Progenitor cell of endocrine pancreas (in vitro differentiated cells): ENCODE results near the gene IFNB1. TPM values are rescaled to one million over a fixed set of nuclear protein-coding genes. Genes with fewer than 3 reads are reported as not detected.

Experiments
- DNase-seq: peaks from one replicate; pipeline ENCODE4 v3.0.0; 2021; ENCODE audit warnings: low spot score; ENCODE audit not compliant: unreplicated experiment
- H3K27ac Mint-ChIP-seq: 2 replicates; pipeline ENCODE4 v1.8.0; 2021; ENCODE audit warnings: mild to moderate bottlenecking, moderate library complexity, mixed read lengths
- H3K27me3 Mint-ChIP-seq: 2 replicates; pipeline ENCODE4 v1.8.0; 2021; ENCODE audit warnings: mixed read lengths
- H3K36me3 Mint-ChIP-seq: 2 replicates; pipeline ENCODE4 v1.8.0; 2022; ENCODE audit warnings: mixed read lengths; ENCODE audit not compliant: insufficient read depth
- H3K4me1 Mint-ChIP-seq: 2 replicates; pipeline ENCODE4 v1.8.0; 2021; ENCODE audit warnings: low read depth, mixed read lengths
- H3K4me3 Mint-ChIP-seq: 2 replicates; pipeline ENCODE4 v1.8.0; 2021; ENCODE audit warnings: low read depth, mild to moderate bottlenecking, moderate library complexity, mixed read lengths
- H3K9me3 Mint-ChIP-seq: 2 replicates; pipeline ENCODE4 v1.8.0; 2021; ENCODE audit warnings: low read depth, mixed read lengths
- CTCF ChIP-seq: fragments of 200-600 bp; sonication (generic); IDR thresholded peaks from one replicate; pipeline ENCODE4 v1.5.0; 2021; ENCODE audit warnings: antibody characterized with exemption, mild to moderate bottlenecking; ENCODE audit not compliant: unreplicated experiment
- total RNA-seq: library from RNA; stranded (reverse); gene quantifications from 2 replicates; pipeline ENCODE4 v1.2.1, GENCODE V29; 2021

The IFNB1 gene
- total RNA-seq, 1 donor from 2014 or later, result not detected

- Mint-ChIP-seq H3K27me3 (no peaks in the 10 kb centered on the region), H3K4me1 (peaks cover 7% of the 10 kb centered on the region), H3K36me3 (no peaks in the 10 kb centered on the region), H3K4me3 (no peak overlapping the region), H3K27ac (no peak overlapping the region), H3K9me3 (peaks cover 7% of the 10 kb centered on the region)
- TF ChIP-seq CTCF, result no peak
- no peak for DNase-seq
Observed at GRCh38 chr9:21096172-21096900, 18.6 kb upstream of the IFNB1 start.

GRCh38 chr9:21095561-21095960 is 17.8 kb upstream of the IFNB1 start:
- peaks cover 7% of the 10 kb centered on the region for H3K4me1 Mint-ChIP-seq
- H3K27me3 Mint-ChIP-seq, result no peaks in the 10 kb centered on the region
- TF ChIP-seq CTCF, result no peak
- DNase-seq, result no peak
- H3K27ac Mint-ChIP-seq, result no peak overlapping the region
- no peak overlapping the region for H3K4me3 Mint-ChIP-seq
- H3K9me3 Mint-ChIP-seq, result peaks cover 7% of the 10 kb centered on the region
- no peaks in the 10 kb centered on the region for H3K36me3 Mint-ChIP-seq

- TF ChIP-seq CTCF, result no peak
- Mint-ChIP-seq H3K4me3 (no peak overlapping the region), H3K27ac (no peak overlapping the region)
Observed at GRCh38 chr9:21086538-21086937, 8.8 kb upstream of the IFNB1 start.

GRCh38 chr9:21085005-21085404 is 7.3 kb upstream of the IFNB1 start:
- no peak for DNase-seq
- H3K9me3 Mint-ChIP-seq, result peaks cover 3% of the 10 kb centered on the region
- H3K27ac Mint-ChIP-seq, result no peak overlapping the region
- H3K36me3 Mint-ChIP-seq, result no peaks in the 10 kb centered on the region
- TF ChIP-seq CTCF, result no peak
- no peak overlapping the region for H3K4me3 Mint-ChIP-seq
- H3K4me1 Mint-ChIP-seq, result no peaks in the 10 kb centered on the region
- H3K27me3 Mint-ChIP-seq, result no peaks in the 10 kb centered on the region

More at GRCh38 chr9:21086538-21086937, 8.8 kb upstream of the IFNB1 start:
- H3K9me3 Mint-ChIP-seq, result peaks cover 3% of the 10 kb centered on the region
- H3K36me3 Mint-ChIP-seq, result no peaks in the 10 kb centered on the region
- DNase-seq, result no peak
- no peaks in the 10 kb centered on the region for H3K27me3 Mint-ChIP-seq
- H3K4me1 Mint-ChIP-seq, result no peaks in the 10 kb centered on the region

- Mint-ChIP-seq H3K4me1 (no peaks in the 10 kb centered on the region), H3K27me3 (no peaks in the 10 kb centered on the region), H3K36me3 (no peaks in the 10 kb centered on the region), H3K27ac (no peak overlapping the region), H3K4me3 (no peak overlapping the region), H3K9me3 (peaks cover 3% of the 10 kb centered on the region)
- no peak for TF ChIP-seq CTCF
- DNase-seq, result no peak
Observed at GRCh38 chr9:21084242-21084850, 6.6 kb upstream of the IFNB1 start.
